Liver (tissue), 9 donors: ENCODE data around the gene ZFYVE26. TPM values are rescaled to one million over a fixed set of nuclear protein-coding genes. Genes with fewer than 3 reads are reported as not detected.

Experiments used
- DNase-seq: peaks from one replicate; pipeline ENCODE4 v3.0.0-alpha.2; 2017; ENCODE audit warnings: low spot score
- H3K27ac ChIP-seq, 2 donors: one replicate each; pipeline ENCODE4 v1.7.0; 2013; ENCODE audit warnings: inconsistent platforms in 2 of 2, low read length in 2 of 2, control low read depth in 1 of 2, low read depth in 1 of 2, mild to moderate bottlenecking in 1 of 2
- H3K27me3 ChIP-seq, 4 donors: one replicate each; pipeline versions ENCODE4 v1.6.1 to v1.7.0; 2013; ENCODE audit warnings: low read length in 3 of 4, inconsistent platforms in 1 of 4, mild to moderate bottlenecking in 1 of 4, moderate library complexity in 1 of 4; ENCODE audit not compliant: control insufficient read depth in 4 of 4, insufficient read depth in 4 of 4
- H3K36me3 ChIP-seq, 4 donors: one replicate each; pipeline versions ENCODE4 v1.6.1 to v1.7.0; 2013; ENCODE audit warnings: low read length in 3 of 4, mild to moderate bottlenecking in 3 of 4, low read depth in 1 of 4, moderate library complexity in 1 of 4; ENCODE audit not compliant: control insufficient read depth in 4 of 4, insufficient read depth in 3 of 4
- H3K4me1 ChIP-seq, 4 donors: one replicate each; pipeline versions ENCODE4 v1.6.1 to v1.7.0; 2013; ENCODE audit warnings: low read length in 3 of 4, mild to moderate bottlenecking in 3 of 4, moderate library complexity in 1 of 4; ENCODE audit not compliant: control insufficient read depth in 4 of 4, insufficient read depth in 4 of 4
- H3K4me3 ChIP-seq, 3 donors: one replicate each; pipeline versions ENCODE4 v1.6.1 to v1.7.0; 2013; ENCODE audit warnings: low read length in 3 of 3, control low read depth in 1 of 3, low read depth in 1 of 3, mild to moderate bottlenecking in 1 of 3
- H3K9ac ChIP-seq, 2 donors: one replicate each; pipeline ENCODE4 v1.7.0; 2013; ENCODE audit warnings: low read length in 2 of 2, mild to moderate bottlenecking in 2 of 2, moderate library complexity in 2 of 2, control low read depth in 1 of 2, low read depth in 1 of 2
- H3K9me3 ChIP-seq, 4 donors: one replicate each; pipeline versions ENCODE4 v1.6.1 to v1.7.0; 2013; ENCODE audit warnings: low read length in 3 of 4; ENCODE audit not compliant: control insufficient read depth in 4 of 4
- ATF3 ChIP-seq: IDR thresholded peaks from 2 replicates; pipeline ENCODE4 v1.6.1; 2016; ENCODE audit warnings: antibody characterized with exemption
- EGR1 ChIP-seq, 2 donors: IDR thresholded peaks; 2 replicates each; pipeline ENCODE4 v1.6.1; 2016 to 2018; ENCODE audit warnings: antibody characterized with exemption in 2 of 2, low read depth in 2 of 2
- FOXA1 ChIP-seq: IDR thresholded peaks from 2 replicates; pipeline ENCODE4 v1.6.1; 2016; ENCODE audit warnings: antibody characterized with exemption
- FOXA2 ChIP-seq: IDR thresholded peaks from 2 replicates; pipeline ENCODE4 v1.6.1; 2016; ENCODE audit warnings: antibody characterized with exemption
- GABPA ChIP-seq, 2 donors: IDR thresholded peaks in 1 of 2; conservative IDR thresholded peaks in 1 of 2; 2 replicates each; pipeline ENCODE4 v1.6.1; 2016; ENCODE audit warnings: antibody characterized with exemption in 2 of 2, mild to moderate bottlenecking in 1 of 2, moderate library complexity in 1 of 2
- HNF4A ChIP-seq, 2 donors: conservative IDR thresholded peaks; 2 replicates each; pipeline ENCODE4 v1.6.1; 2016; ENCODE audit warnings: antibody characterized with exemption in 2 of 2, mild to moderate bottlenecking in 2 of 2
- HNF4G ChIP-seq: IDR thresholded peaks from 2 replicates; pipeline ENCODE4 v1.6.1; 2016; ENCODE audit warnings: antibody characterized with exemption
- JUND ChIP-seq, 2 donors: IDR thresholded peaks; 2 replicates each; pipeline ENCODE4 v1.6.1; 2016; ENCODE audit warnings: antibody characterized with exemption in 2 of 2
- MAX ChIP-seq: IDR thresholded peaks from 2 replicates; pipeline ENCODE4 v1.6.1; 2016; ENCODE audit warnings: antibody characterized with exemption
- NR2F2 ChIP-seq: IDR thresholded peaks from 2 replicates; pipeline ENCODE4 v1.6.1; 2016; ENCODE audit warnings: antibody characterized with exemption
- RAD21 ChIP-seq, 2 donors: IDR thresholded peaks; 2 replicates each; pipeline ENCODE4 v1.6.1; 2016; ENCODE audit warnings: antibody characterized with exemption in 2 of 2, mild to moderate bottlenecking in 2 of 2
- REST ChIP-seq: IDR thresholded peaks from 2 replicates; pipeline ENCODE4 v1.6.1; 2016; ENCODE audit warnings: antibody characterized with exemption, mild to moderate bottlenecking
- RXRA ChIP-seq, 2 donors: IDR thresholded peaks; 2 replicates each; pipeline ENCODE4 v1.6.1; 2017 to 2018; ENCODE audit warnings: antibody characterized with exemption in 2 of 2, mild to moderate bottlenecking in 1 of 2
- TAF1 ChIP-seq: conservative IDR thresholded peaks from 2 replicates; pipeline ENCODE4 v1.6.1; 2016; ENCODE audit warnings: antibody characterized with exemption, mild to moderate bottlenecking
- YY1 ChIP-seq: IDR thresholded peaks from 2 replicates; pipeline ENCODE4 v1.6.1; 2016; ENCODE audit warnings: antibody characterized with exemption, mild to moderate bottlenecking
- ZBTB33 ChIP-seq: IDR thresholded peaks from 2 replicates; pipeline ENCODE4 v1.6.1; 2016; ENCODE audit warnings: antibody characterized with exemption
- WGBS: extraction: QIAGEN DNeasy Blood & Tissue Kit; methylation state at CpG from one replicate; pipeline ENCODE4 v1.1.7; 2013; 5-methylcytosine and 5-hydroxymethylcytosine counted together
- polyA plus RNA-seq, 2 donors: library from polyadenylated mRNA; stranded (reverse) in 1 of 2; unstranded in 1 of 2; fragments of 200-250 nt in 1 of 2; fragments of >200 nt in 1 of 2; fragmentation: Nextera tagmentation in 1 of 2; extraction: Ambion mirVana in 1 of 2; gene quantifications; one replicate each; pipeline versions ENCODE4 v1.2.1 to v1.2.3, GENCODE V29; 2013 to 2015
- total RNA-seq, 2 donors: library from RNA; depleted of rRNA; stranded (reverse); fragments of >200 nt; gene quantifications; one replicate each; pipeline ENCODE4 v1.2.3, GENCODE V29; 2014
- donor health status: healthy.
- donor health status: healthy.
- donor health status: healthy.
- donor health status: healthy.
- donor health status: healthy.

The ZFYVE26 gene
- total and polyA plus RNA-seq, 4 donors, result 2.4 to 17.2 (median 7.7) TPM

GRCh38 chr14:67757175-67757574, 59.2 kb downstream of the ZFYVE26 start:
- 50% methylated on average over 3 of the region's 3 CpGs for WGBS
- TF ChIP-seq YY1, result no peak
- TF ChIP-seq RAD21 (IDR thresholded peaks at IDR 0.05), result no peak
- no peak for TF ChIP-seq FOXA2
- peak in 1 of 2 donors; percentile 23 for TF ChIP-seq JUND (IDR thresholded peaks at IDR 0.05)
- TF ChIP-seq REST, result no peak
- no peak for TF ChIP-seq ZBTB33
- no peak for TF ChIP-seq ATF3
- peak; percentile 83 for TF ChIP-seq NR2F2
- TF ChIP-seq HNF4G, result peak; percentile 83
- no peak for TF ChIP-seq TAF1
- peak; percentile 22 for TF ChIP-seq FOXA1
- TF ChIP-seq RXRA (IDR thresholded peaks at IDR 0.05), result peak; percentile 73 to 77
- TF ChIP-seq HNF4A (conservative IDR thresholded peaks at IDR 0.05), result peak; percentile 94 to 97
- peaks cover 0 to 48% (median 34%) of the 10 kb centered on the region in 4 donors for H3K36me3 ChIP-seq
- no peak overlapping the region for H3K4me3 ChIP-seq
- no peaks in the 10 kb centered on the region for H3K4me1 ChIP-seq
- H3K9ac ChIP-seq, result no peak overlapping the region
- H3K9me3 ChIP-seq, result no peaks in the 10 kb centered on the region
- H3K27ac ChIP-seq, result no peak overlapping the region
- H3K27me3 ChIP-seq, result no peaks in the 10 kb centered on the region
- DNase-seq, result no peak

- WGBS, result 95% methylated on average over 1 of the region's 1 CpG
- no peaks in the 10 kb centered on the region for H3K4me1 ChIP-seq
- no peak overlapping the region for H3K27ac ChIP-seq
- H3K36me3 ChIP-seq, result peaks cover 0 to 51% (median 37%) of the 10 kb centered on the region in 4 donors
- no peaks in the 10 kb centered on the region for H3K27me3 ChIP-seq
- H3K4me3 ChIP-seq, result no peak overlapping the region
- no peak for TF ChIP-seq GABPA (IDR thresholded peaks at IDR 0.05 in 1 of 2, conservative IDR thresholded peaks at IDR 0.05 in 1 of 2)
- no peak for TF ChIP-seq NR2F2
- no peak for TF ChIP-seq RAD21 (IDR thresholded peaks at IDR 0.05)
- no peak for TF ChIP-seq RXRA (IDR thresholded peaks at IDR 0.05)
- TF ChIP-seq ATF3, result no peak
- no peak for TF ChIP-seq YY1
- no peak for TF ChIP-seq MAX
- no peak for TF ChIP-seq EGR1 (IDR thresholded peaks at IDR 0.05; ENCODE audit: low read depth in 2 of 2)
- no peak for TF ChIP-seq FOXA1
- TF ChIP-seq TAF1, result no peak
- no peak for TF ChIP-seq ZBTB33
- no peak for TF ChIP-seq REST
- no peak for TF ChIP-seq HNF4G
- no peak for DNase-seq
- no peak overlapping the region for H3K9ac ChIP-seq
- no peaks in the 10 kb centered on the region for H3K9me3 ChIP-seq
Observed at GRCh38 chr14:67756496-67756895, 59.9 kb downstream of the ZFYVE26 start.
